Measurements from ENCODE around the gene C6orf52.

Gene C6orf52

DNA sequence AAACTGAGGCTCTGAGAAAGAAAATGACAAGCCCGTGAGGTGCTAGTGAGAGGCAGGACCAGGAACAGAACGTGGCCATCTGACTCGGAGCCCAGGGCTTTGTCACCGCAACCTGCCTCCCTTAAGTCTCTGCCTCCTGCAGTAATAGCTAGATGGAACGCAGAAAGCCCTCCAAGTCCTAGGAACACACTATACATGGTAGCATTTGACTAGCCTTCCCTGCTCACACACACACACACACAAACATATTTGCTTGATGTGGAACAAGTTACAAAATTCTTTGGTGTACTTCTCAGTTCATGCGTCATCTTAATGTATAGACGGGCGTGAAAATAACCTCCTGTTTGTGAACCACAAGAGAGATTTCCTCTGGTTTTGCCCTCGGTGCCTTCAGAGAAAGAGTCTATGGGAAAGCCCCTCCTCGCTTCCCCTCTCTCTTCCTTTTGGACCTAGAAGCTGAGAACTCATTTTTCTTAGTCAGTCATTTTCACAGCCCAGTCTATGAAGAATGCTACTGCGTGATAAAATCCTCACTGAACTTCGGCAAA lies 38.8 kb downstream of the C6orf52 start:
- DNase-seq (ENCODE audit: low read depth in 2 of 2), result peak in 1 of 2 donors; percentile 2

DNA sequence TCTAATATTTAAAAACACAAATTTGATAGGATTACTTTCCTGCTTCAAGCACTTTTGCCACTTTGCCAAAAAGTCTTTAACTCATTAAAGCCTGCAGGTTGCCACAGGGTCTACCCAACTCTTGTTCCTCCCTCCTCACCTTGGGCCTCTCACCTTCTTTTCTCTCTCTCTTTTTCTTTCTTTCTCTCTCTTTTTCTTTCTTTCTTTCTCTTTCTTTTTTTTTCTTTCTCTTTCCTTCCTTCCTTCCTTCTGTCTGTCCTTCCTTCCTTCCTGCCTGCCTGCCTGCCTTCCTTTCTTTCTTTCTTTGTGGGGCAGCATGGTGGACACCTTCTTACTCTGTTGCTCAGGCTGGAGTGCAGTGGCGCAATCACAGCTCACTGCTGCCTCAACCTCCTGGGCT lies 50.2 kb downstream of the C6orf52 start:
- DNase-seq (ENCODE audit: low read depth in 2 of 2), result no peak

DNA sequence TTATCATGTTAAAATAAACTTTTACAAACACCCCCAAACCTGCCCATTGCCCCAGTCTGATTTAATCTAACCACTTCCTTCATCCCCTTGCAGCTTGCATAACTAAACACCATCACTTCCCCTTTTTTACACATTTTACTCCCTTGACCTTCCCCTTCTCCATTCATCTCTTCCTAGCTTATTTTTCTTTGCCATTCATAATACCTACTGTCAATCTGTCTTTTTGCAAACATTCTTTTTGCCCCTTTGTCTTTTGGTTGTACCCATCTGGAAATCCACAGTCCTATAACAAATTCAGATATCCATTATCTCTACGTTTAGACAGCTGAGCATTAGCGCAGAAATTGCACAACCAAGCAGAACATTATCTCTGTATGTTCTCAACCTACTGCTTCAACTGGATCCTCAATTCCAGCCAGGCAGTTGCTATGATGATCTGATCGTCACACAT lies 51.2 kb downstream of the C6orf52 start:
- DNase-seq (ENCODE audit: low read depth in 2 of 2), result no peak

DNA sequence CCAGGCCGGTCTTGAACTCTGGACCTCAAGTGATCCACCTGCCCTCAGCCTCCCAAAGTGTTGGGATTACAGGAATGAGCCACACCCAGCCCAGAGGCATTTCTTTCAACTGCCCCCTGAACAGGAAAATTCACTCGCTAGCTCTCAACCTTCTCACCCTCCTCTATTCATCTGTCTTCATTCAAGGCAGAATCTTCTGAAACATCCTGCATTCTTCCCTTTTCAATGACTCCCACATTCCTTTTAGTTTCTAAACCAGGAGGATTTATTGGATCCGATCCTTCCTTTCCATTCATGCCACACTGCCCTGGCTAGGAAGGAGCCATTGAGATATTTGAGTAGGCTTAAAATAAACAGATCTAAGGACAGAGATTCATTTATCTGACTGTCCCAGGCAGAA lies 52.9 kb downstream of the C6orf52 start:
- DNase-seq (ENCODE audit: low read depth in 2 of 2), result no peak

DNA sequence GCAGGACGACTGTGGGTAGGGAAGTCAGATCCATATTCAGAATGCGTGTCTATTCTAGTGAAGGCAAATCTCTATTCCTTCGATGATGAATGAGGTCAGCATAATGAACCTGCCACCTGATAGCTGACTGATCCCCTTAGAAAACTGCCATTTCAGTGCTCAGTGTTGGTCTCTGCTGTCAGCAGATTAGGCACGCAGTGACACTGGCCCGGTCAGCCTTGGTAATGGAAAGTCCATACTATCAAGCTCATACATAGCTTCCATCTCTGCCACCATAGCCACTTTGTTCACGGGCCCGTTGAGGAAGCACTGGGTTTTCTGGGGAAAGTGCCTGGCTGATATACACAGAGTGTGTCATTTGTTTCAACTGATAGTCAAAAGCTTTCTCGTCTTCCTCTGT lies 54.0 kb downstream of the C6orf52 start:
- no peak for DNase-seq (ENCODE audit: low read depth in 2 of 2)

DNA sequence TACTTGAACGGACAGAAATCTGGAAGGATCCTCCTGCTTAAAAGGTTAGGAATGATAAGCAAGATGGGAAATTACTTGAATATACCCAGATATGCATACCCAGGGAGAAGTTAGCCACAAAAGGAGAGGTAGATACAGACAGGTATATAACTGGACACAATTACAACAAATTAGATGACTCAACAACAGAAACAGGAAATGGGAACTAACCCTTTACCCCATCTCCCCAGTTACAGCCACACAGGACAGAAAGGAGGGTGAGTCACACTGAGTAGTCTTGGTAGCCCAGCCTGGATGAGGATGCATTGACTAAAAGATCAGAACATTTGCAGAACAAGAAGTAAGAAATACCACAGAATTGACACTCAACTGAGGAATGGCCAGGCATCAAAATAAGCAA lies 61.2 kb downstream of the C6orf52 start:
- DNase-seq (ENCODE audit: low read depth in 2 of 2), result no peak

DNA sequence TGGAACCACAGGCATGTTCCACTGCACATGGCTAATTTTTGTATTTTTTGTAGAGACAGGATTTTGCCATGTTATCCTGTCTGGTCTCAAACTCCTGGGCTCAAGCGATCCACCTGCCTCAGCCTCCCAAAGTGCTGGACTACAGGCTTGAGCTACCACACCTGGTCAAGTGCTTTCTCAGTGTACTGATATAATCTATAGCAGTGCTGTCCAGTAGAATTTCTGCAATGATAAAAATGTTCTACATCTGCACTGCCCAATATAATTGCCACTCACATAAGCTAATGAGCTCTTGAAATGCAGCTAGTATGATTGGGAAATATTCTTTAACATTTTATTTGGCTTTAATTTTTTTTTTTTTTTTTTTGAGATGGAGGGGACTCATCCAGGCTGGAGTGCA lies 64.2 kb downstream of the C6orf52 start:
- DNase-seq (ENCODE audit: low read depth in 2 of 2), result no peak

DNA sequence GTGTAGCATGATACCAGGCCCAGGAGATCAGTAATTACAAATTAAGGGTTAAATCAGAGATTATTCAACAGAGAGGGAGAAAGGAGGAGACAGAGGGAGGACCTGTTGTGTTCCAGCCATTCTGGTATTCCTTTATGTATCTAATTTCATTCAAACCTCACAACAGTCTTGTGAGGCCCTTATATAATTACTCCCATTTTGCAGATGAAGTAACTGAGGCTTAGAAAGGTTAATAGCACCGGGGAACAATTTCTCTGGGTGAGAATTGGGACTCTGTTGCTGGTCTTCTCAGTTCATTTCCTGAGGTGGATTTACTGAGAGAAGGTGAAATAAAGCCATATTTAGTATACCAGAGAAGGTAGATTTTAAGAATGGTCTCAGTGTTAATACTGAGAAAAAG lies 66.6 kb downstream of the C6orf52 start:
- no peak for DNase-seq (ENCODE audit: low read depth in 2 of 2)

DNA sequence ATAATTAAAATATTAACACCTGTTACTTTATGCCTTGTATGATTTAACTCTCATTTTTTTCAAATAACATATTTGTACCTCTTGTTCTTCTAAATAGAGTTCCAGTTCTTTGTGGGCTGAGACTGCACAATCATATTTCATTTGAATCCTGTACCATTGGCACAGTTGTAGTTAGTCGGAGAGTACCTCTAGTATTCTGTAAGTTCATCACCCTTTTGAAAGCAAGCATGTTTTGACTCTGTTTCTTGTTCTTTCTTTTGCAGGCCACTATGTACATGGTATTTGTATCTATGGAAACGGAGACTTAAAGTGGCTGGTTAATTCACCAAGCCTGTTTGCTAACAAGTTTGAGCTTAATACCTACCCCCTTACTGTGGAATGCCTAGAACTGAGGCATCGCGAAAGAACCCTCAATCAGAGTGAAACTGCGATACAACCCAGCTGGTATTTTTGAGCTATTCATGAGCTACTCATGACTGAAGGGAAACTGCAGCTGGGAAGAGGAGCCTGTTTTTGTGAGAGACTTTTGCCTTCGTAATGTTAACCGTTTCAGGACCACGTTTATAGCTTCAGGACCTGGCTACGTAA lies 68.2 kb downstream of the C6orf52 start:
- no peak for DNase-seq (ENCODE audit: low read depth in 2 of 2)

DNA sequence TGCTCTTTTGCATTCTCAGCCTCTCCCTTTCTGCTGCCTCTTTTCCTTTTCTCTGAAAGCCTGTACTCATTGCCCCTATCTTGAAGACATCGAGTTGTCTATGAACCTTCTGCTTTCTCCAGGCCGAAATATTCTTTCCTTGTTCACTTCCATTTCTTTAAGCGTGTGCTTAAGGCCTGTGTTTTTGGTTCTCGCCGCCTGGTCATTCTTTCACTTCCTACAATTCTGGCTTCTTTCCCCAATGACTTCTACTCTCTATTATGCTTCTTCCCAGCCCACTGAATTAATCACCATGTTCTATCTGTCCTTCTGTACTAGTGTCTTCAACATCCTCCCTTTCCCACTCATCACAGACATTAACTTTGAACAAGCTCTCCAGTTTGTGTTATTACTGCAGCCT lies 69.6 kb downstream of the C6orf52 start:
- DNase-seq (ENCODE audit: low read depth in 2 of 2), result no peak

DNA sequence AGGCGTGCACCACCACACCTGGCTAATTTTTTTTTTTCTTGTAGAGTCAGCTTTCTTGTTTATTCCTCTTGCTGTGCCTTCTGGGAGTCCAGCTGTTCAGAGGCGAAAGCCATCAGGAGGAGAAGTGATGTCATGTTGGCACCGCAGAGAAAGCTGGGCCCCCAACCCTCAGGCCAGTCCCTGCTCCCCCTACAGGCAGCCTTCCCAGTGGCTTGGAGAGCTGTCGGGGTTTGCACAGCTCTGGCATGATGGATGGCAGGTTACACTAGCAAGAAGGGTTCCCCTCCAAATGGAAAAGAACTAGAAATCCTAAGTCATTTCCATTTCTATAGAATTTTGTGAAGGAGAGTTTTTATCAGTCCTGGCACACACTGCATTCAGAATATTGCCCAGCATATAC lies 72.6 kb downstream of the C6orf52 start:
- no peak for DNase-seq (ENCODE audit: low read depth in 2 of 2)

Measured in stimulated activated CD8-positive, alpha-beta memory T cell treated with anti-CD3 and anti-CD28 coated beads, Interleukin-7, amount 100 ng/mL, for 4 hours (primary cell).